Thyroid gland (tissue), 4 donors: Measurements from ENCODE around the gene LDLRAD3.

Source experiments
- CTCF ChIP-seq, 6 experiments: fragments of 200-600 bp in 3 of 6; fragments of 450-650 bp in 3 of 6; sonication (generic) in 3 of 6; IDR thresholded peaks; one replicate each; pipeline ENCODE4 v1.5.1; 2016 to 2019; ENCODE audit warnings: antibody characterized with exemption in 6 of 6, mild to moderate bottlenecking in 2 of 6, inconsistent platforms in 1 of 6, moderate library complexity in 1 of 6
- POLR2A ChIP-seq, 2 donors: fragments of 450-650 bp; IDR thresholded peaks; one replicate each; pipeline ENCODE4 v1.6.1; 2017; ENCODE audit warnings: antibody characterized with exemption in 2 of 2, mild to moderate bottlenecking in 2 of 2, moderate library complexity in 1 of 2

- TF ChIP-seq CTCF (IDR thresholded peaks at IDR 0.05) = no peak
- no peak for TF ChIP-seq POLR2A (IDR thresholded peaks at IDR 0.05)
These were observed 280.5 kb downstream of the LDLRAD3 start for GRCh38 chr11:36224209-36224882.
